Middle frontal gyrus (tissue), 1 donor: ENCODE measurements around the gene PPP2R2C.

Experiments used
- DNase-seq: peaks from one replicate; pipeline ENCODE4 v3.0.0-alpha.2; 2015; ENCODE audit warnings: low spot score; ENCODE audit errors: extremely low spot score

PPP2R2C gene

GRCh38 chr4:6291784-6292297 lies 180.6 kb downstream of the PPP2R2C start:
- DNase-seq: no peak

- DNase-seq: no peak
Measured at GRCh38 chr4:6290769-6291547, 181.5 kb downstream of the PPP2R2C start.

DNA sequence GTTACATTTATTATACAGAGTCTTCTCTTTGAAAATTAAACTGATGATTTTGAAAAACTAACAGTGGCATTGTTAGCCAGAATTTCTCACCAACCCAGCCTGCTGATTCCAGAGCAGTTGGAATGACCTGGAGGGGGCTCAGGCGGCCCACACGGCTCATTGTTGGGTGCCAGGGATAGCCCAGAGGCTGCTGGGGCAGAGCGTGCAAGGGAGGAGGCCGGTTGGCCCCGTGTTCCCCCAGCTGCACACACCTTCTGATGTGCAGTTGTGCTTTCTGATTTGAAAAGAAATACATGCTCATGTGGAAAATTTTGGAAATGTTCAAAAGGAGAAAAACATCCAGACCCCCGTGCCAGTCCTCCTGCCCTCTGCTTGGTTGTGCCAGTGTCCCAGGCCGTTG lies 182.2 kb downstream of the PPP2R2C start:
- no peak for DNase-seq

GRCh38 chr4:6288871-6289270 lies 183.5 kb downstream of the PPP2R2C start:
- no peak for DNase-seq

- no peak for DNase-seq
Measured at GRCh38 chr4:6288342-6288741, 184.1 kb downstream of the PPP2R2C start.

GRCh38 chr4:6287017-6287788 lies 185.2 kb downstream of the PPP2R2C start:
- no peak for DNase-seq

GRCh38 chr4:6283282-6283681 lies 189.1 kb downstream of the PPP2R2C start:
- no peak for DNase-seq

DNA sequence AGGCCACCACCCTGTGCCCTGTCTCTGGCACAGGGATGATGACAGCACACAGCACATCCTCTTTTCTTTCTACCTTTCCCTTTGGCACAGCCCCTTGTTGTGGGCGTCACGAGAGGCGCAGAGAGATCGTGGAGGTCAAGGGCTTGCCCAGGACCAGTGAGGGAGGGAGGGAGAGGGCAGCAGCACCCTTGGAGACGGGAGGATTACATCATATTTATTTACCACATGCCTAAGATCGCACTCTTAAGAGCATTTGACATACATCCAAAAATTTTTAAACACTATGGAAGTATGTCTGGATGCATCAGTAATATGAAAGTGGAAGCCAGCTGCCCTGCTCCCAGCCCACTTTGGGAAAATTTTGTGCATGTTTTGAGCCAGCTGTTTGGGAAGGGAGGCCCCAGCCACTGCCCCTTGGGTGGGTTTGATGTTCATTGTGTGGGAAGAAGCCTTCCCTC lies 190.1 kb downstream of the PPP2R2C start:
- no peak for DNase-seq

DNA sequence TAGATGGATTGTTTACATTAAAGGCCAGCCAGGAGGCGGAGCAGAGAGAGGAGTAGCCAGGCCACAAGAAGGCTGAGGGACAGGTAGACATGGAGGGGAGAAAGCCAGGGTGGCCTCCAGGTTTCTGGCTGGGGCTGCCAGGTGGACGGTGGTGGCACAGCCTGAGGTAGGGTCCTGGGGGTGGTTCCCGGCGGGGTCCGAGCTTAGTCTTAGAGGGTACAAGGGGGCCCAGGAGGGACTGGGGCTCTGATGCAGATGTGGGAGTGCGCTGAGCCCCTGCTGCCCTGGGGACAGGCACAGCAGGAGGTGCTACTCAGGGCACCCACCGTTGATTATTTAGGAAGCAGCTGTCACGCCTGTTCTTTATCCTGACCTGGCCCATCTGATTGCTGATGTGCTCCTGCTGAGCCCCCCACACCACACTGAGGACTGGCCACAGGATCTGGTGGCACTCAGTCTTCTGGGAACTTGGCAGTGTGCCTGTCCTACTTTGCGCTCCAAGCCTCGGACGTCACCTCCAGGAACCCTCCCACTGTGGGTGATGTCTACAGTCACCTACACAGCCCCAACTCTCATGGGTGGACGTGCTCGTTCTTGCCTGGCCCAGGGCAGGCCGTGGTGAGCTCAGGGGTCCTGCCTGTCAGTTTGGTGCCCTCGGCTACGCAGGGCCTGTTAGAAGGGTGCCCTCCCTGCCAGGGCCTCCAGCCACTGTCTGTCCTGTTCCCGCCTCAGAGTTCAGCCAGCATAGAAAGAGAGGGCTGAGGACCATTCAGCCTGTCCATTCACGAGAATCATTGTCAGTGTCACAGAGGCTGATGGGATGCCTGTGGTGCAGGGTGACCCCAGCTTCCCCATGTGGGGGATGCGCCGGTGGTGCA lies 190.7 kb downstream of the PPP2R2C start:
- DNase-seq: no peak

GRCh38 chr4:6280365-6280996 lies 191.9 kb downstream of the PPP2R2C start:
- no peak for DNase-seq

DNA sequence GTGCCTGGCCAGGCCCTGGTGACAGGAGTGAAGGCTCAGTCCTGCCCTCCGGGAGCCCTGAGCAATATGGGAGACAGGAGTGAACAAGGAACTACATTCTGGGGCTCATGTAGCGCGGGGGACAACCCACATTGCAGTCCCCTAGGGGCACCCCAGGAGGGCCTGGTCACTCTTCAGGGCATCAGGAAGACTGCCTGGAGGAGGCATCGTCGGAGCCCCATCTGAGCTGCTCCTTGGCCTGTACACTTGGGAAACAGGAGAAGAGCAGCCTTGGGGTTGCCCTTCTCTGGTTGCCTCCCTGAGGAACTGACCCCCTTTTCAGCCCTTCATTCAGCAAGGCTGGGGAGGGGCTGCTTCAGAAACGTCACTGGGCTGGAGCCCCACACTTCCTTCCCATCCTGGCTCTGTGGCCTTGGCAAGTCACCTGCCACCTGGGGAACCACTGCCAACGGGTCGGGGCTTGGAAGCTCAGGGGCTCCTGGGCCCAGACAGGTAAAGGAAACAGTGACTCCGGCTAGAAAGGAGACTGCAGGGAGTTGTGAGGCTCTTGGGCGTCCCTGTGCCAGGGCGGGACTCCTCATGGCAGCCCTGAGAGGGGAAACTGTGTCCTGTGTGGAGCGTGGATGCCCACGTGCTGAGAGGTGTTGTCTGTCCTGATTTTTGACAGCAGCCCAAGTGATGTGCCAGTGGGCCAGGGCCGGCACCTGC lies 192.7 kb downstream of the PPP2R2C start:
- DNase-seq: no peak

- no peak for DNase-seq
Measured at GRCh38 chr4:6278801-6279197, 193.6 kb downstream of the PPP2R2C start.

DNA sequence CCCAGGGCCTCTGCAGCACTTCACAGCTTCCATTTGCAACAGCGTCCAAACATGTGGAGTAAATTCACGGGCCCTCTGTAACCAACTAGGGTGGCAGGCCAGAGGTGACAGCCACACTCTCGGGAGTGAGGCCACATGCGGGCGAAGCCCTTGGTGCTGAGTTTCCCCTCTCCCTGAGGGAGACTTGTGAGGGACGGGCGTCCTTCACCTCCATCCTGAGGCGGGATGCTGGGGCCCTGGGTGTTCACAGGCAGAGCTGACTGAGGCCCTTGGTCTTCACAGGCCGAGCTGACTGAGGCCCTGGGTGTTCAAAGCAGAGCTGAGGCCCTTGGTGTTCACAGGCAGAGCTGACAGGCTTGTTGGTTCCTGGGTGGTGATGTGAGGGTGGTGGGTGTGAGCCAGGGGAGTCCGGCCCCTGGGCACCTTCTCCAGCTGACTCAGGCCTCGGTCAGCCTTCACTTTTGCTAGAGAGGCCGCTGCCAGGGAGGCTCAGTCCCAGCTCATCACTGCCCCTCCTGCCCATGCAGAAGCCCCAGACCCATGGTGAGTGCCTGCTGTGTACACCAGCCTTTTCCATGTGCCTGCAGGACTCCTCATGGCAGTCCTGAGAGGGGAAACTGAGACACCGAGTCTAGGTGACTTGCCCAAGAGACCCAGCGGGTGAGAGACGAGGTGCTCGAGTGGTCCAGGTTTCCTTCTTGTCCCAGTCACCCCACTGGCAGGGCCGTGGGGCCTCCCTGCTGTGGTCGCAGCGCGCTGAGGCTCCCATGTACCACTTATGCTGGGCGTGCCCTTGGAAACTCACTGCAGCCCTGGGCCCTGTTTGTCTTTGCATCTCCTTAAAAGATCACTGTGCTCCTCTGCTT lies 194.2 kb downstream of the PPP2R2C start:
- no peak for DNase-seq

DNA sequence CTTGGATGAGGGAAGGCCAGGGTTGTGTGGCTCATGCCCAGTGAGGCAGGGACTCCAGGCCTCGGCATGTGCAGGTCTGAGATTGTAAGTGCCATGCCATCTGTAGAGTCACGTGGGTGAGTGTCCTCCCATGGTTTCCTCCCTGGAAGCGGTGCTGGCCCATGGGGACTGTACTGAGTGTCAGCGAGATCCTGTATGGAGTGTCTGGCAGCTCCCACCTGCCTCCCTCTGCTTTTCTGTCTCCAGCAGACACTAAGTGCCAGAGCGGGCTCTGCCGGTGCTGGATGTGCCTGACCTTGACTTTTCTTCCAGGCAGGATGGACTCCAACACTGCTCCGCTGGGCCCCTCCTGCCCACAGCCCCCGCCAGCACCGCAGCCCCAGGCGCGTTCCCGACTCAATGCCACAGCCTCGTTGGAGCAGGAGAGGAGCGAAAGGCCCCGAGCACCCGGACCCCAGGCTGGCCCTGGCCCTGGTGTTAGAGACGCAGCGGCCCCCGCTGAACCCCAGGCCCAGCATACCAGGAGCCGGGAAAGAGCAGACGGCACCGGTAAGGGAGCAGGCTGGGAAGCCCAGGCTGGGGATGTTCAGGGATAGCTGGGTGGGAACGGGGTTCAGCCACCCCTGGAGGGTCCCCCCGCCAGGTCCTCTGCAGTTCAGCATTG lies 195.1 kb downstream of the PPP2R2C start:
- DNase-seq: no peak

GRCh38 chr4:6275898-6276806 lies 196.3 kb downstream of the PPP2R2C start:
- DNase-seq: no peak

DNA sequence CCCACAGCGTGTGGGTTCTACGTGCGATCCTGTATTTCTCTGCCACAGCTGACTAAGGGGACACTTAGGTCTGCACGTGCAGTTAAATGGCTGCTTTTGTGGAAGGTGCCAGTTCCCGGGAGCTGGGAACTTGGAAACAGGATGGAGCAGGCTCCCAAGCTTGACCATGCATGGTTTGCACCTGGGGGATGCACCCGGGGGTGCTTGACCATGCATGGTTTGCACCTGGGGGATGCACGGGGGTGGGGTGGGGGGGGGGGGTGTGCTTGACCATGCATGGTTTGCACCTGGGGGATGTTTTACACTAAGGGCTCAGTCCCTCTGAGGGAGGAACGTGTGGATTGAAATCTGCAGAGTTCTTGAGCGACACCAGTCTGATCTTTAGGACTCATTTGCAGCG lies 197.1 kb downstream of the PPP2R2C start:
- DNase-seq: no peak

DNA sequence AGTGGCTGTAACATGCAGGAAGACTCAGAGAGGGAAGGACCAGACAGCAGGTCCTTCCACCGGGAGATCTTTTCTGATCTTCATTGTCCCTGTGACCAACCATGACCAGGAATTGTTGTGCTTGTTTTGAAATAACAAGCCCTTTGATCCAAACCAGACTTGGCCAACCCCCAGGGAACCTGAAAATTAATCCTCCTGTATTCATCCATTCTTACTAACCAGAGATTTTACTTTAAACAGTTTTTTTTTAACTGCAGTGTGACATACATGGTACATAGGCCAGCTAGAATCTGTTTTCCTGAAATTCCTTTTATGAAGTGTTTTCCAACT lies 198.8 kb downstream of the PPP2R2C start:
- no peak for DNase-seq
